ENCODE results near the gene TMBIM1.
A peak's percentile ranks its signal among the peaks of the same experiment; 100 is the strongest.

The TMBIM1 gene

GRCh38 chr2:218261423-218262236 lies 30.7 kb downstream of the TMBIM1 start:
- no peak overlapping the region for H3K4me3 ChIP-seq (ENCODE audit: low read depth, low read length)

GRCh38 chr2:218260742-218261422 lies 31.4 kb downstream of the TMBIM1 start, which contains the start of gene GPBAR1:
GPBAR1 (plus strand) TSS chr2:218261015; CDS start chr2:218262725, 1,710 bp downstream.
- no peak within 1 kb of the TSS for H3K4me3 ChIP-seq (ENCODE audit: low read depth, low read length)
- TF ChIP-seq CTCF (IDR thresholded peaks at IDR 0.05; ENCODE audit: low read depth, low read length), result no peak

More at GRCh38 chr2:218261423-218262236, 30.7 kb downstream of the TMBIM1 start:
- TF ChIP-seq CTCF (IDR thresholded peaks at IDR 0.05; ENCODE audit: low read depth, low read length), result no peak

- TF ChIP-seq CTCF (IDR thresholded peaks at IDR 0.05; ENCODE audit: low read depth, low read length), result no peak
- H3K4me3 ChIP-seq (ENCODE audit: low read depth, low read length), result no peak overlapping the region
These were observed 32.1 kb downstream of the TMBIM1 start for GRCh38 chr2:218260166-218260565.

- no peak for TF ChIP-seq CTCF (IDR thresholded peaks at IDR 0.05; ENCODE audit: low read depth, low read length)
- H3K4me3 ChIP-seq (ENCODE audit: low read depth, low read length), result no peak overlapping the region
These were observed 33.0 kb downstream of the TMBIM1 start for GRCh38 chr2:218259099-218259961.

GRCh38 chr2:218257390-218257981 lies 34.8 kb downstream of the TMBIM1 start:
- no peak overlapping the region for H3K4me3 ChIP-seq (ENCODE audit: low read depth, low read length)
- peak; percentile 75 for TF ChIP-seq CTCF (IDR thresholded peaks at IDR 0.05; ENCODE audit: low read depth, low read length)

- no peak overlapping the region for H3K4me3 ChIP-seq (ENCODE audit: low read depth, low read length)
- TF ChIP-seq CTCF (IDR thresholded peaks at IDR 0.05; ENCODE audit: low read depth, low read length), result no peak
These were observed 35.5 kb downstream of the TMBIM1 start for GRCh38 chr2:218256612-218257350.

All from WI38 (cell line).